ENCODE measurements around the gene PHOSPHO2. TPM values are rescaled to one million over a fixed set of nuclear protein-coding genes. Genes with fewer than 3 reads are reported as not detected.

Gene PHOSPHO2
- total and polyA plus RNA-seq, 9 of the 15 experiments (the other 6 are each of a cell fraction or from before 2014, with no cell fraction given) = 7.8 to 19.1 (median 11.7) TPM

DNA sequence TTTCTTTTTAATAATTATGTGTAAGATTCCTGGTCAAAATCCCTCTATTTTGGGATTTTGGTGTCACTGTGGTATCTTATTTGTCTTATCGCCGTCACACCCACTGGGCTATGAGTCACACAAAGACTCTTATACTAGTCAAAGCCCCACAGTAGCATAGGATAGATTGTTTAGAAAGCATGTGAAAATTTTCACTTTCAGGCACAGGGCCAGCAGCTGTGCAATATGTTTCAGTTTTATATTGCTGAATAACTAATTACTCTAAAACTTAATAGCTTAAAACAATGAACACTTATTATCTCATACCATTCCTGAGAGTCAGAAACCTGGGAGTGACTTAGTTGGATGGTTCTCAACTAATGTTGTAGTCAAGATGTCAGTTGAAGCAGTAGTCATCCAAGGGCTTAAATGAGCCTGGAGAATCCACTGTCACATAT, 24.0 kb upstream of the PHOSPHO2 start (continued):
- TF ChIP-seq, protein P1, sequence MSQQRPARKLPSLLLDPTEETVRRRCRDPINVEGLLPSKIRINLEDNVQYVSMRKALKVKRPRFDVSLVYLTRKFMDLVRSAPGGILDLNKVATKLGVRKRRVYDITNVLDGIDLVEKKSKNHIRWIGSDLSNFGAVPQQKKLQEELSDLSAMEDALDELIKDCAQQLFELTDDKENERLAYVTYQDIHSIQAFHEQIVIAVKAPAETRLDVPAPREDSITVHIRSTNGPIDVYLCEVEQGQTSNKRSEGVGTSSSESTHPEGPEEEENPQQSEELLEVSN (IDR thresholded peaks at IDR 0.05; ENCODE audit: borderline replicate concordance in 1 of 2, extremely low read depth in 1 of 2, insufficient read depth in 1 of 2, insufficient read length in 1 of 2, low read depth in 1 of 2, low read length in 1 of 2, poor library complexity in 1 of 2, severe bottlenecking in 1 of 2) = no peak
- TF ChIP-seq L3MBTL2 (IDR thresholded peaks at IDR 0.05) = peak; percentile 57
- no peak for TF ChIP-seq ZC3H4 (CRISPR knock-in tag; IDR thresholded peaks at IDR 0.05; ENCODE audit: borderline replicate concordance)
- TF ChIP-seq, protein P2, sequence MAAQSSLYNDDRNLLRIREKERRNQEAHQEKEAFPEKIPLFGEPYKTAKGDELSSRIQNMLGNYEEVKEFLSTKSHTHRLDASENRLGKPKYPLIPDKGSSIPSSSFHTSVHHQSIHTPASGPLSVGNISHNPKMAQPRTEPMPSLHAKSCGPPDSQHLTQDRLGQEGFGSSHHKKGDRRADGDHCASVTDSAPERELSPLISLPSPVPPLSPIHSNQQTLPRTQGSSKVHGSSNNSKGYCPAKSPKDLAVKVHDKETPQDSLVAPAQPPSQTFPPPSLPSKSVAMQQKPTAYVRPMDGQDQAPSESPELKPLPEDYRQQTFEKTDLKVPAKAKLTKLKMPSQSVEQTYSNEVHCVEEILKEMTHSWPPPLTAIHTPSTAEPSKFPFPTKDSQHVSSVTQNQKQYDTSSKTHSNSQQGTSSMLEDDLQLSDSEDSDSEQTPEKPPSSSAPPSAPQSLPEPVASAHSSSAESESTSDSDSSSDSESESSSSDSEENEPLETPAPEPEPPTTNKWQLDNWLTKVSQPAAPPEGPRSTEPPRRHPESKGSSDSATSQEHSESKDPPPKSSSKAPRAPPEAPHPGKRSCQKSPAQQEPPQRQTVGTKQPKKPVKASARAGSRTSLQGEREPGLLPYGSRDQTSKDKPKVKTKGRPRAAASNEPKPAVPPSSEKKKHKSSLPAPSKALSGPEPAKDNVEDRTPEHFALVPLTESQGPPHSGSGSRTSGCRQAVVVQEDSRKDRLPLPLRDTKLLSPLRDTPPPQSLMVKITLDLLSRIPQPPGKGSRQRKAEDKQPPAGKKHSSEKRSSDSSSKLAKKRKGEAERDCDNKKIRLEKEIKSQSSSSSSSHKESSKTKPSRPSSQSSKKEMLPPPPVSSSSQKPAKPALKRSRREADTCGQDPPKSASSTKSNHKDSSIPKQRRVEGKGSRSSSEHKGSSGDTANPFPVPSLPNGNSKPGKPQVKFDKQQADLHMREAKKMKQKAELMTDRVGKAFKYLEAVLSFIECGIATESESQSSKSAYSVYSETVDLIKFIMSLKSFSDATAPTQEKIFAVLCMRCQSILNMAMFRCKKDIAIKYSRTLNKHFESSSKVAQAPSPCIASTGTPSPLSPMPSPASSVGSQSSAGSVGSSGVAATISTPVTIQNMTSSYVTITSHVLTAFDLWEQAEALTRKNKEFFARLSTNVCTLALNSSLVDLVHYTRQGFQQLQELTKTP (IDR thresholded peaks at IDR 0.05; ENCODE audit: low read depth in 1 of 2, partially characterized antibody in 2 of 2) = peak in 1 of 2 experiments; percentile 45
- peak; percentile 74 for TF ChIP-seq TEAD4 (IDR thresholded peaks at IDR 0.05; ENCODE audit: low read length)
- no peak for TF ChIP-seq TEAD4 (CRISPR knock-in tag; IDR thresholded peaks at IDR 0.05; ENCODE audit: borderline replicate concordance)
- TF ChIP-seq FOS (IDR thresholded peaks at IDR 0.05; ENCODE audit: extremely low read depth, insufficient read length) = peak; percentile 81
- 0 out of 2 replicates have a peak, but pooled peaks have one; percentile 10 for TF ChIP-seq ZNF24 (IDR thresholded peaks at IDR 0.05)
- TF ChIP-seq CTBP1 (IDR thresholded peaks at IDR 0.05; ENCODE audit: borderline replicate concordance) = peak; percentile 48; the same call in 1 of the 2 replicates
- TF ChIP-seq SMARCB1 (IDR thresholded peaks at IDR 0.05; ENCODE audit: insufficient read length, low read depth) = no peak
- TF ChIP-seq EP300 (IDR thresholded peaks at IDR 0.05; ENCODE audit: low read length) = peak; percentile 82; the same call in 1 of the 2 replicates
